SU-DHL-6 (cell line): ENCODE data around the gene NEU3.

Experiments
- CTCF ChIP-seq: fragments of 200-600 bp; sonication (generic); IDR thresholded peaks from one replicate; pipeline ENCODE4 v1.5.1; 2017; ENCODE audit warnings: antibody characterized with exemption, mild to moderate bottlenecking, low read length, moderate library complexity; ENCODE audit not compliant: insufficient read depth, poor library complexity, severe bottlenecking
- EZH2phosphoT487 ChIP-seq: fragments of 200-600 bp; sonication (generic), shearing (Covaris generic); conservative IDR thresholded peaks from 2 replicates; pipeline ENCODE4 v1.6.1; 2018; ENCODE audit warnings: mild to moderate bottlenecking, antibody characterized with exemption, low read length, moderate library complexity, mixed read lengths

- TF ChIP-seq EZH2phosphoT487: no peak
- TF ChIP-seq CTCF: no peak
Measured at GRCh38 chr11:74988541-74989259, at the start of gene NEU3.
